LNCAP (cell line): ENCODE results near the gene PAFAH1B1.

Experiments
- CTCF ChIP-seq: fragments of 450-650 bp; IDR thresholded peaks from 2 replicates; pipeline ENCODE4 v1.5.1; 2017; ENCODE audit warnings: mild to moderate bottlenecking

Gene PAFAH1B1

GRCh38 chr17:2580661-2581060, 12.8 kb upstream of the PAFAH1B1 start:
- no peak for TF ChIP-seq CTCF

GRCh38 chr17:2582493-2582892, 11.0 kb upstream of the PAFAH1B1 start:
- no peak for TF ChIP-seq CTCF

- no peak for TF ChIP-seq CTCF
Observed at GRCh38 chr17:2591040-2591640, 2.3 kb upstream of the PAFAH1B1 start.

GRCh38 chr17:2593821-2594721, 617 bp downstream of the PAFAH1B1 start:
- no peak for TF ChIP-seq CTCF

GRCh38 chr17:2594722-2595599, 1.5 kb downstream of the PAFAH1B1 start:
- no peak for TF ChIP-seq CTCF

GRCh38 chr17:2595716-2596115, 2.3 kb downstream of the PAFAH1B1 start:
- TF ChIP-seq CTCF = no peak

- TF ChIP-seq CTCF = no peak
Observed at GRCh38 chr17:2598166-2598565, 4.7 kb downstream of the PAFAH1B1 start.
